GM18502 (cell line): ENCODE measurements around the gene UBE2F.
A peak's percentile ranks its signal among the peaks of the same experiment; 100 is the strongest.
"Not testable (repeated sequence)": the region's sequence is repeated elsewhere in the genome, so short reads cannot be mapped to it uniquely, and the experiment has no call there.

Experiments used
- ATAC-seq: cut with Tn5 transposase; IDR thresholded peaks from one replicate; pipeline ENCODE4 v1.9.1; 2021; ENCODE audit warnings: mild to moderate bottlenecking; ENCODE audit not compliant: unreplicated experiment, poor library complexity

UBE2F gene

GRCh38 chr2:238040918-238041317, 74.1 kb downstream of the UBE2F start:
- no peak for ATAC-seq

- no peak for ATAC-seq
Measured at GRCh38 chr2:238042090-238042489, 75.3 kb downstream of the UBE2F start.

- no peak for ATAC-seq
Measured at GRCh38 chr2:238042849-238043584, 76.2 kb downstream of the UBE2F start.

- no peak for ATAC-seq
Measured at GRCh38 chr2:238043851-238044250, 77.0 kb downstream of the UBE2F start.

- ATAC-seq: no peak
Measured at GRCh38 chr2:238045575-238045974, 78.8 kb downstream of the UBE2F start.

GRCh38 chr2:238046725-238047270, 80.0 kb downstream of the UBE2F start:
- ATAC-seq: no peak

GRCh38 chr2:238053191-238053776, 86.5 kb downstream of the UBE2F start:
- ATAC-seq: no peak

- ATAC-seq: no peak
Measured at GRCh38 chr2:238055841-238056240, 89.0 kb downstream of the UBE2F start.

- ATAC-seq: not testable (repeated sequence)
Measured at GRCh38 chr2:238057696-238058575, 91.1 kb downstream of the UBE2F start.

- ATAC-seq: no peak
Measured at GRCh38 chr2:238059505-238059904, 92.7 kb downstream of the UBE2F start.

GRCh38 chr2:238060096-238060541, 93.3 kb downstream of the UBE2F start:
- no peak for ATAC-seq

GRCh38 chr2:238060542-238061314, 93.9 kb downstream of the UBE2F start, which contains the start of gene SCLY:
SCLY (plus strand) TSS chr2:238061001; CDS start chr2:238061055, 54 bp downstream.
- ATAC-seq: peak; percentile 95

- ATAC-seq: peak; percentile 26
Measured at GRCh38 chr2:238061315-238062202, 94.7 kb downstream of the UBE2F start.

- ATAC-seq: no peak
Measured at GRCh38 chr2:238063414-238064189, 96.8 kb downstream of the UBE2F start.

GRCh38 chr2:238064376-238064775, 97.6 kb downstream of the UBE2F start:
- ATAC-seq: no peak

- ATAC-seq: no peak
Measured at GRCh38 chr2:238065071-238065846, 98.4 kb downstream of the UBE2F start.

GRCh38 chr2:238066218-238066617, 99.4 kb downstream of the UBE2F start:
- no peak for ATAC-seq
